GM12878 (cell line): ENCODE data around the gene FEM1B.

ENCODE experiments used
- BHLHE40 ChIP-seq, 2 experiments: fragments of 450-650 bp in 1 of 2; IDR thresholded peaks; 2 replicates each; pipeline ENCODE4 v1.6.1; 2011 to 2017; ENCODE audit warnings: low read depth in 2 of 2, borderline replicate concordance in 1 of 2, improper control_type of control experiment in 1 of 2, low read length in 1 of 2, mild to moderate bottlenecking in 1 of 2
- CTCF ChIP-seq, 3 experiments: IDR thresholded peaks in 2 of 3; conservative IDR thresholded peaks in 1 of 3; 2 replicates each; pipeline ENCODE4 v1.5.1; 2011; ENCODE audit warnings: low read depth in 3 of 3, low read length in 3 of 3, mild to moderate bottlenecking in 3 of 3, control low read depth in 2 of 3, moderate library complexity in 2 of 3, inconsistent platforms in 1 of 3, mixed read lengths in 1 of 3; ENCODE audit not compliant: control insufficient read depth in 2 of 3, insufficient read depth in 1 of 3; ENCODE audit errors: extremely low read depth in 1 of 3
- EZH2 ChIP-seq: IDR thresholded peaks from 2 replicates; pipeline ENCODE4 v1.6.1; 2012; ENCODE audit warnings: low read depth, mild to moderate bottlenecking, control low read depth, inconsistent platforms, low read length, borderline replicate concordance; ENCODE audit not compliant: control insufficient read depth
- HDAC6 ChIP-seq: fragments of 200-600 bp; sonication (generic); IDR thresholded peaks from one replicate; pipeline ENCODE4 v1.8.0; 2017; ENCODE audit warnings: antibody characterized with exemption; ENCODE audit not compliant: unreplicated experiment
- HDGF ChIP-seq: fragments of 450-650 bp; IDR thresholded peaks from 2 replicates; pipeline ENCODE4 v1.6.1; 2016; ENCODE audit warnings: antibody characterized with exemption
- POLR2A ChIP-seq: IDR thresholded peaks from 2 replicates; pipeline ENCODE4 v1.6.1; 2011; ENCODE audit warnings: low read depth, mild to moderate bottlenecking, low read length
- RFX5 ChIP-seq: IDR thresholded peaks from 2 replicates; pipeline ENCODE4 v1.6.1; 2011; ENCODE audit warnings: low read depth, low read length, improper control_type of control experiment
- SP1 ChIP-seq: IDR thresholded peaks from one replicate; pipeline ENCODE4 v1.6.1; 2011; ENCODE audit warnings: low read depth, low read length
- SUZ12 ChIP-seq: fragments of 200-600 bp; sonication (generic); IDR thresholded peaks from one replicate; pipeline ENCODE4 v1.6.1; 2018; ENCODE audit warnings: antibody characterized with exemption, mild to moderate bottlenecking; ENCODE audit not compliant: unreplicated experiment
- TCF3 ChIP-seq: IDR thresholded peaks from 2 replicates; pipeline ENCODE4 v1.6.1; 2012; ENCODE audit warnings: low read depth, mild to moderate bottlenecking, low read length, borderline replicate concordance; ENCODE audit not compliant: insufficient read depth
- USF1 ChIP-seq: IDR thresholded peaks from 2 replicates; pipeline ENCODE4 v1.6.1; 2011; ENCODE audit warnings: borderline replicate concordance, low read depth, mild to moderate bottlenecking, moderate library complexity, mixed read lengths, low read length; ENCODE audit not compliant: insufficient read depth; ENCODE audit errors: extremely low read length
- YY1 ChIP-seq: IDR thresholded peaks from 2 replicates; pipeline ENCODE4 v1.6.1; 2011; ENCODE audit warnings: low read depth, mild to moderate bottlenecking, low read length

- TF ChIP-seq BHLHE40 (IDR thresholded peaks at IDR 0.05; ENCODE audit: borderline replicate concordance in 1 of 2, low read depth in 2 of 2, low read length in 1 of 2) (no peak), USF1 (no peak), RFX5 (no peak), SP1 (no peak), CTCF (IDR thresholded peaks at IDR 0.05 in 2 of 3, conservative IDR thresholded peaks at IDR 0.05 in 1 of 3; ENCODE audit: control insufficient read depth in 2 of 3, extremely low read depth in 1 of 3, insufficient read depth in 1 of 3, low read depth in 3 of 3, low read length in 3 of 3) (no peak), TCF3 (no peak), HDGF (no peak), HDAC6 (no peak), SUZ12 (no peak), POLR2A (no peak), YY1 (no peak), EZH2 (no peak)
Observed at GRCh38 chr15:68289621-68290352, 12.2 kb downstream of the FEM1B start.
